Measurements from ENCODE around the gene KLHL2.
"Not testable (repeated sequence)": the region's sequence is repeated elsewhere in the genome, so short reads cannot be mapped to it uniquely, and the experiment has no call there.

The KLHL2 gene

GRCh38 chr4:165236852-165237251 is 29.5 kb downstream of the KLHL2 start:
- not testable (repeated sequence) for DNase-seq

GRCh38 chr4:165238041-165238640 is 30.8 kb downstream of the KLHL2 start:
- DNase-seq, result peak; percentile 78 to 88

GRCh38 chr4:165240761-165241160 is 33.4 kb downstream of the KLHL2 start:
- not testable (repeated sequence) for DNase-seq

GRCh38 chr4:165244148-165244547 is 36.8 kb downstream of the KLHL2 start:
- DNase-seq, result not testable (repeated sequence)

GRCh38 chr4:165244587-165245186 is 37.3 kb downstream of the KLHL2 start:
- not testable (repeated sequence) for DNase-seq

- DNase-seq, result no peak
Measured at GRCh38 chr4:165248102-165248501, 40.7 kb downstream of the KLHL2 start.

- DNase-seq, result not testable (repeated sequence)
Measured at GRCh38 chr4:165248904-165249303, 41.5 kb downstream of the KLHL2 start.

- not testable (repeated sequence) for DNase-seq
Measured at GRCh38 chr4:165254771-165255170, 47.4 kb downstream of the KLHL2 start.

GRCh38 chr4:165255439-165255838 is 48.1 kb downstream of the KLHL2 start:
- DNase-seq, result not testable (repeated sequence)

GRCh38 chr4:165256074-165256659 is 48.8 kb downstream of the KLHL2 start:
- DNase-seq, result not testable (repeated sequence)

GRCh38 chr4:165259776-165260175 is 52.4 kb downstream of the KLHL2 start:
- DNase-seq, result not testable (repeated sequence)

GRCh38 chr4:165262306-165262705 is 54.9 kb downstream of the KLHL2 start:
- not testable (repeated sequence) for DNase-seq

GRCh38 chr4:165263466-165263865 is 56.1 kb downstream of the KLHL2 start:
- not testable (repeated sequence) for DNase-seq

GRCh38 chr4:165269931-165270330 is 62.6 kb downstream of the KLHL2 start:
- not testable (repeated sequence) for DNase-seq

- DNase-seq, result not testable (repeated sequence)
Measured at GRCh38 chr4:165273443-165273842, 66.1 kb downstream of the KLHL2 start.

- DNase-seq, result not testable (repeated sequence)
Measured at GRCh38 chr4:165275357-165275756, 68.0 kb downstream of the KLHL2 start.

GRCh38 chr4:165279531-165279930 is 72.2 kb downstream of the KLHL2 start:
- DNase-seq, result not testable (repeated sequence)

GRCh38 chr4:165284697-165285096 is 77.3 kb downstream of the KLHL2 start:
- not testable (repeated sequence) for DNase-seq

GRCh38 chr4:165286619-165287340 is 79.4 kb downstream of the KLHL2 start:
- DNase-seq, result not testable (repeated sequence)

- DNase-seq, result no peak
Measured at GRCh38 chr4:165288226-165288625, 80.9 kb downstream of the KLHL2 start.

- DNase-seq, result no peak
Measured at GRCh38 chr4:165288639-165289422, 81.5 kb downstream of the KLHL2 start.

- DNase-seq, result no peak
Measured at GRCh38 chr4:165289423-165289785, 82.0 kb downstream of the KLHL2 start.

- DNase-seq, result no peak
Measured at GRCh38 chr4:165293061-165293460, 85.7 kb downstream of the KLHL2 start.

All from NCI-H526 (cell line).